GM12864 (cell line): Measurements from ENCODE around the gene WBP2NL.

Source experiments
- DNase-seq: peaks from one replicate; pipeline ENCODE4 v3.0.0-alpha.2; 2011; ENCODE audit warnings: low read depth
- H3K4me3 ChIP-seq: 2 replicates; pipeline ENCODE4 v1.5.1; 2011; ENCODE audit warnings: mild to moderate bottlenecking, low read depth, low read length, control low read depth
- CTCF ChIP-seq: IDR thresholded peaks from 2 replicates; pipeline ENCODE4 v1.5.1; 2011; ENCODE audit warnings: low read depth, mild to moderate bottlenecking, moderate library complexity, low read length, control low read depth, inconsistent platforms; ENCODE audit errors: missing control alignments

WBP2NL gene

DNA sequence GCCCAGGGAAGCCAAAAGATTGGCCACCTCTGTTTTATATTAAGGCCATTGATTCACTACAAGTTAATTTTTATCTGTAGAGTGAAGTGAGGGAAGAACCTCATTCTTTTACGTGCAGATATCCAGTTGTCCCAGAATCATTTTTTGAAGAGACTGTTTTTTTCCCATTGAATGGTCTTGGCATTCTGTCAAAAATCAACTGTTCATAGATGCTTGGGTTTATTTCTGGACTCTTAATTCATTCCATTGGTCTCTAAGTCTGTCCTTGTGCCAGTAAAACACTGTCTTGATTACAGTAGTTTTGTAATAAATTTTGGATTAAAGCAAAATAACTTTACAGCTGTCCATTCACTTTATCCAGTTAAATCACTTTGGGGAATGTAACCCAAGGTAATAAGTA, 26.8 kb downstream of the WBP2NL start:
- no peak for TF ChIP-seq CTCF
- H3K4me3 ChIP-seq = no peak overlapping the region
- no peak for DNase-seq

GRCh38 chr22:42026705-42027104, 28.1 kb downstream of the WBP2NL start:
- no peak for TF ChIP-seq CTCF
- DNase-seq = no peak
- no peak overlapping the region for H3K4me3 ChIP-seq

GRCh38 chr22:42033263-42034181, 34.9 kb downstream of the WBP2NL start:
- TF ChIP-seq CTCF = no peak
- no peak for DNase-seq
- no peak overlapping the region for H3K4me3 ChIP-seq

DNA sequence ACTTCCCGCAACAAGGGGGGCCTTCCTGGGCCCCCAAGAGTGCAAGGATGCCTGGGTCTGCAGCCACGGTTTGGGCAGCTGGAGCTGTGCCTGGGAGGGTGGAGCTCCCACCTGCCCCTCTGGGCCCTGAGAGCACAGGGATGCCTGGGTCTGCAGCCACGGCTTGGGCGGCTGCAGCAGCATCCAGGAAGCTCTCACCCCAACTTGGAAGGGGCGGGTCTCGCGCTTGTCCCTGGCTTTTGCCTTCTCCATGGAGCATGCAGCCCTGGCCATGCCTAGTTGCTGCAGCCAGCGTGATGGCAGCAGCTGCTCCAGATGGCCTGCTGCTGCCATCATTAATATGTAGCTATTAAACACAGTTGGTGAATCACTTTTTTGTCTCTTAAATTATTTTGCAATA, 36.7 kb downstream of the WBP2NL start:
- DNase-seq = no peak
- no peak overlapping the region for H3K4me3 ChIP-seq

GRCh38 chr22:42039271-42039670, 40.7 kb downstream of the WBP2NL start:
- DNase-seq = no peak
- no peak overlapping the region for H3K4me3 ChIP-seq
- no peak for TF ChIP-seq CTCF

More for the DNA sequence above, 36.7 kb downstream of the WBP2NL start:
- TF ChIP-seq CTCF = no peak

- DNase-seq = no peak
- TF ChIP-seq CTCF = no peak
- H3K4me3 ChIP-seq = no peak overlapping the region
Measured at GRCh38 chr22:42041784-42042183, 43.2 kb downstream of the WBP2NL start.

DNA sequence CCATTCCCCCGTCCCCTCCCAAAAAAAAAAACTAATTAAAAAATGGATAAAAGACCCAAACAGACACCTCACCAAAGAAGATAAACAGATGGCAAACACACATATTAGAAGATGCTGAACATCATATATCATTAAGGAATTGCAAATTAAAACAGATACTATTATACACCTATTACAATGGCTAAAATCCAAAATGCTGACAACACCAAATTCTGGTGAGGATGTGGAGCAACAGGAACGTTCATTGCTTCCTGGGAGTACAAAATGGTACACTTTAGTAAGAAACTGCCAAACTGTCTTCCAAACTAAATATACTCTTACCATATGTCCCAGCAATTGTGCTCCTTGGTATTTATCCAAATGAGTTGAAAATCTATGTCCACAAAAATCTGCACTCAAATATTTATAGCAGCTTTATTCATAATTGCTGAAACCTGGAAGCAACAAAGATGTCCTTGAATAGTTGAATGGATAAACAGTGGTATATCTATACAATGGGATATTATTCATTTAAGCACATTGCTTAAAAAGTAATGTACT, 52.1 kb downstream of the WBP2NL start:
- no peak for DNase-seq
- no peak overlapping the region for H3K4me3 ChIP-seq
- no peak for TF ChIP-seq CTCF
